NCI-H2227 treated with DMSO at 0.1 percent for 48 hours (cell line): ENCODE results near the gene BNC2.

Experiments used
- DNase-seq: peaks from one replicate; lab custom pipeline; 2025; lab: John Stamatoyannopoulos, UW

BNC2 gene

GRCh38 chr9:16627967-16628366 lies 242.5 kb downstream of the BNC2 start:
- peak; percentile 82 for DNase-seq

GRCh38 chr9:16627521-16627920 lies 242.9 kb downstream of the BNC2 start:
- peak; percentile 85 for DNase-seq

GRCh38 chr9:16626577-16627130 lies 243.8 kb downstream of the BNC2 start:
- peak; percentile 72 for DNase-seq

- DNase-seq, result peak; percentile 45
Measured at GRCh38 chr9:16625811-16626210, 244.7 kb downstream of the BNC2 start.

GRCh38 chr9:16625161-16625631 lies 245.3 kb downstream of the BNC2 start:
- peak; percentile 45 for DNase-seq

GRCh38 chr9:16624744-16625117 lies 245.7 kb downstream of the BNC2 start:
- no peak for DNase-seq

- DNase-seq, result no peak
Measured at GRCh38 chr9:16623989-16624743, 246.3 kb downstream of the BNC2 start.

GRCh38 chr9:16622541-16622940 lies 247.9 kb downstream of the BNC2 start:
- no peak for DNase-seq

GRCh38 chr9:16619914-16620520 lies 250.5 kb downstream of the BNC2 start:
- no peak for DNase-seq

- DNase-seq, result no peak
Measured at GRCh38 chr9:16619402-16619801, 251.1 kb downstream of the BNC2 start.

GRCh38 chr9:16618524-16618923 lies 251.9 kb downstream of the BNC2 start:
- no peak for DNase-seq

GRCh38 chr9:16616686-16617085 lies 253.8 kb downstream of the BNC2 start:
- DNase-seq, result no peak

GRCh38 chr9:16615451-16615850 lies 255.0 kb downstream of the BNC2 start:
- DNase-seq, result no peak

GRCh38 chr9:16613605-16614004 lies 256.9 kb downstream of the BNC2 start:
- no peak for DNase-seq

GRCh38 chr9:16613051-16613450 lies 257.4 kb downstream of the BNC2 start:
- no peak for DNase-seq

GRCh38 chr9:16612627-16613026 lies 257.8 kb downstream of the BNC2 start:
- no peak for DNase-seq

- no peak for DNase-seq
Measured at GRCh38 chr9:16611983-16612382, 258.5 kb downstream of the BNC2 start.

- no peak for DNase-seq
Measured at GRCh38 chr9:16611001-16611400, 259.5 kb downstream of the BNC2 start.

- DNase-seq, result no peak
Measured at GRCh38 chr9:16610538-16610937, 259.9 kb downstream of the BNC2 start.

GRCh38 chr9:16608906-16609305 lies 261.6 kb downstream of the BNC2 start:
- DNase-seq, result no peak

- DNase-seq, result no peak
Measured at GRCh38 chr9:16602494-16602893, 268.0 kb downstream of the BNC2 start.

- DNase-seq, result no peak
Measured at GRCh38 chr9:16601991-16602390, 268.5 kb downstream of the BNC2 start.

- peak; percentile 36 for DNase-seq
Measured at GRCh38 chr9:16598316-16598715, 272.2 kb downstream of the BNC2 start.
